ENCODE results near the gene SYCP2L.
"Not testable (repeated sequence)": the region's sequence is repeated elsewhere in the genome, so short reads cannot be mapped to it uniquely, and the experiment has no call there.

Gene SYCP2L

DNA sequence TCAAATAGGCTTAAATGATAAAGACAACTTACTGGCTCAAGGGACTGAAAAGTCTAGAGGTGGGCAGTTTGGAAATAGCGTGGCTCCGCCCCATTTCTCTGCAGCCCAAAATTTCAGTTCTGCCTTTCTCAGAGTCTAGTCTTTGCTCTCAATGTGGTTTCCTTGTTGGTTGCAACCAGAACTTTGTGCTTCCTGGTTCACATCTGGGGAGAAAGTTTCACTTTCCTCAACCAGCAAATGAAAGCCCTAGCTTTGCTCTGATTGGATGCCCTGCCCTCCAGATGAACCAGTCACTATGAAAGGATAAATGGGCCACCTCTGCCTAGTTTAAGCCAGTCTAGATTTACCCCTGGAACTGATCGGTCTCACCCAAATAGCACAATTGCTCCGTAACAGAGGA is 14.9 kb downstream of the SYCP2L start:
- Histone ChIP-seq H3K27ac (ENCODE audit: low read depth, low read length) (no peak overlapping the region), H3K9ac (ENCODE audit: low read depth, low read length) (no peak overlapping the region), H3K4me3 (ENCODE audit: low read depth, low read length) (no peak overlapping the region), H3K27me3 (ENCODE audit: control insufficient read depth, insufficient read depth, low read length) (no peaks in the 10 kb centered on the region), H3K9me3 (ENCODE audit: control insufficient read depth, insufficient read depth, low read length) (no peaks in the 10 kb centered on the region), H3K4me1 (ENCODE audit: control insufficient read depth, insufficient read depth, low read length) (no peaks in the 10 kb centered on the region), H3K36me3 (ENCODE audit: control insufficient read depth, insufficient read depth, low read length) (no peaks in the 10 kb centered on the region)

DNA sequence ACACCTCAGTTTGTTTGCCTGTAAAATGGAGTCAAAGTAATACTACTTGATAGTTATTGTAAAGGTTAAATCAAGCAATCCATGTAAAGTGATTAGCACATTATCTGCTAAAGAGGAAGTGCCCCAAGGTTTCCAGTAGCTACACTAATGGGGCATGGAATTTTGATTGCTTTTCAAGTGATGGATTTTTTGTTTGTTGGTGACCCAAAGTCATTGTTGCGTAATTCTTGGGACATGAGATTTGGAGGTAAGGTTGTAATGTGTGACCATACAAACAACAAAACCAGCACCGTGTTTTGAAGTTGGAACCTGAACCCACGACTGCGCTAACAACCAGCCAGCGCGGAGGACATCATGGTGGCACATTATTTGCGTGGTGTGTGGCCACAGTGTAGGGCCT is 17.2 kb downstream of the SYCP2L start:
- H3K36me3 ChIP-seq (ENCODE audit: control insufficient read depth, insufficient read depth, low read length): no peaks in the 10 kb centered on the region
- H3K4me3 ChIP-seq (ENCODE audit: low read depth, low read length): no peak overlapping the region
- H3K9me3 ChIP-seq (ENCODE audit: control insufficient read depth, insufficient read depth, low read length): no peaks in the 10 kb centered on the region
- no peaks in the 10 kb centered on the region for H3K27me3 ChIP-seq (ENCODE audit: control insufficient read depth, insufficient read depth, low read length)
- H3K9ac ChIP-seq (ENCODE audit: low read depth, low read length): no peak overlapping the region
- H3K4me1 ChIP-seq (ENCODE audit: control insufficient read depth, insufficient read depth, low read length): no peaks in the 10 kb centered on the region
- H3K27ac ChIP-seq (ENCODE audit: low read depth, low read length): no peak overlapping the region

DNA sequence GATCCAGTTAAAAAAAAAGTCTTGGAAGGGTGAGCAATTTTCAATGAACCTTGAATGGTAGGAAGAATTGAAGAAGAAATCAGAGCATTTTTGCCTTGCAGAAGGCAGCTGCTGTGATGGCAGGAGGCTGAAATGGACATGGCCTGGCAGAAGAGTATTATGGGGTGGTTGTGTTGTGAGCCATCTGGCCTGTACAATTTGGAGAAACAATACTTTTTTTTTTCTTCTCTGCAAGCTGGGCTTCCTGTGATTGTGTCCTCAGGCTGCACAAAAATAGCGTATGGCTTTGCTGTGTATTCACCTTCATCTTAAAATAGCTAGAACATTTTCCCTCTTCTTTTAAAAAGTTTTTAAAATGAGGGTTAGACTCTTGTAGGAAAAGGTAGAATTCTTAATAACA is 21.4 kb downstream of the SYCP2L start:
- H3K27me3 ChIP-seq (ENCODE audit: control insufficient read depth, insufficient read depth, low read length): no peaks in the 10 kb centered on the region
- H3K36me3 ChIP-seq (ENCODE audit: control insufficient read depth, insufficient read depth, low read length): no peaks in the 10 kb centered on the region; the same call in 1 of the 2 replicates
- no peak overlapping the region for H3K9ac ChIP-seq (ENCODE audit: low read depth, low read length)
- H3K4me1 ChIP-seq (ENCODE audit: control insufficient read depth, insufficient read depth, low read length): no peaks in the 10 kb centered on the region
- H3K4me3 ChIP-seq (ENCODE audit: low read depth, low read length): no peak overlapping the region
- no peak overlapping the region for H3K27ac ChIP-seq (ENCODE audit: low read depth, low read length)
- H3K9me3 ChIP-seq (ENCODE audit: control insufficient read depth, insufficient read depth, low read length): no peaks in the 10 kb centered on the region

DNA sequence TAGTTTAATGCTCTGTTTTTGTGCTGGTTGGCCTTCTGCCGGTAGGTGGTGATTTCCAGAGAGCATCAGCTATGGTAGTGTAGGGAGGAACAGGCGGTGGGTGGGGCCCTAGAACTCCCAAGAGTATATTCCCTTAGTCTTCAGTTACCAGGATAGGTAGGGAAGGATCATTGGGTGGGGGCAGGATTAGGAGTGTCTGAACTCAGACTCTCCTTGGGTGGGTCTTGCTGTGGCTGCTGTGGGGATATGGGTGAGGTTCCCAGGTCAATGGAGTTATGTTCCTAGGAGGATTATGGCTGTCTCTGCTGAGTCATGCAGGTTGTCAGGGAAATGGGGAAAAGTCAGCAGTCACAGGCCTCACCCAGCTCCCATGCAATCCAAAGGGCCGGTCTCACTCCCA is 32.7 kb downstream of the SYCP2L start:
- not testable (repeated sequence) for H3K9ac ChIP-seq (ENCODE audit: low read depth, low read length); H3K9me3 ChIP-seq (ENCODE audit: control insufficient read depth, insufficient read depth, low read length); H3K4me1 ChIP-seq (ENCODE audit: control insufficient read depth, insufficient read depth, low read length); H3K36me3 ChIP-seq (ENCODE audit: control insufficient read depth, insufficient read depth, low read length); H3K27me3 ChIP-seq (ENCODE audit: control insufficient read depth, insufficient read depth, low read length); H3K4me3 ChIP-seq (ENCODE audit: low read depth, low read length); H3K27ac ChIP-seq (ENCODE audit: low read depth, low read length)

DNA sequence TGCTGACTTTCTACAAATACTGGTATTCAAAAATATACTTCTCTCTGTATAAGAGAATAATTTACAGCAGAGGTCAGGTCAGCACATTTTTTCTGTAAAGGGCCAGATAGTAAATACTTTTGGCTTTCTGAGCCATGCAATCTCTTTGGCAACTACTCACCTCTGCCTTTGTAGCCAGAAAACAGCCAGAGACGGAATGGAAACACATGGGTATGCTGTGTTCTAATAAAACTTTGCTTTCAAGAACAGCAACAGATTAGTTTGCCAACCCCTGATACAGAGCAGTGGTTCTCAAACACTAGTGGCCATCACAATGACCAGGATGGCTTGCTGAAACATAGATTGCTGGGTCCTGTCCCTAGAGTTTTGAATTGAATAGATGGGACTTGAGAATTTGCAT is 46.3 kb downstream of the SYCP2L start:
- no peaks in the 10 kb centered on the region; the same call in 1 of the 2 replicates for H3K9me3 ChIP-seq (ENCODE audit: control insufficient read depth, insufficient read depth, low read length)
- no peak overlapping the region for H3K4me3 ChIP-seq (ENCODE audit: low read depth, low read length)
- H3K36me3 ChIP-seq (ENCODE audit: control insufficient read depth, insufficient read depth, low read length): no peaks in the 10 kb centered on the region; the same call in 1 of the 2 replicates
- no peaks in the 10 kb centered on the region for H3K4me1 ChIP-seq (ENCODE audit: control insufficient read depth, insufficient read depth, low read length)
- no peak overlapping the region for H3K27ac ChIP-seq (ENCODE audit: low read depth, low read length)
- H3K9ac ChIP-seq (ENCODE audit: low read depth, low read length): no peak overlapping the region
- no peaks in the 10 kb centered on the region for H3K27me3 ChIP-seq (ENCODE audit: control insufficient read depth, insufficient read depth, low read length)

DNA sequence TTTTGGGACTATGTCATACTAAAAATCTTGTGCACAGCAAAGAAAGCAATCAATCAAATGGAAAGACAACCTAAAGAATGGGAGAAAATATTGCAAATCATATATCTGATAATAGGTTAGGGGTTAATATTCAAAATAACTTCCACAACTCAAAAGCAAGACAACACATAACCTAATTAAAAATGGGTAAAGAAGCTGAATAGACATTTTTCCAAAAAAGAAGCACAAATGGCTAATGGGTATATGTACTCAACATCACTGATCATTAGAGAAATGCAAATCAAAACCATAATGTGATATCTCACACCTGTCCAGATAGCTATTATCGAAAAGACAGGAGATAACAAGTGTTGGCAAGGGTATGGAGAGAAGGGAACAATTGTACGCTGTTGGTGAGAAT is 53.0 kb downstream of the SYCP2L start:
- H3K4me3 ChIP-seq (ENCODE audit: low read depth, low read length): no peak overlapping the region
- no peaks in the 10 kb centered on the region for H3K27me3 ChIP-seq (ENCODE audit: control insufficient read depth, insufficient read depth, low read length)
- H3K36me3 ChIP-seq (ENCODE audit: control insufficient read depth, insufficient read depth, low read length): no peaks in the 10 kb centered on the region
- no peak overlapping the region for H3K27ac ChIP-seq (ENCODE audit: low read depth, low read length)
- H3K9me3 ChIP-seq (ENCODE audit: control insufficient read depth, insufficient read depth, low read length): no peaks in the 10 kb centered on the region
- H3K9ac ChIP-seq (ENCODE audit: low read depth, low read length): no peak overlapping the region
- H3K4me1 ChIP-seq (ENCODE audit: control insufficient read depth, insufficient read depth, low read length): no peaks in the 10 kb centered on the region

DNA sequence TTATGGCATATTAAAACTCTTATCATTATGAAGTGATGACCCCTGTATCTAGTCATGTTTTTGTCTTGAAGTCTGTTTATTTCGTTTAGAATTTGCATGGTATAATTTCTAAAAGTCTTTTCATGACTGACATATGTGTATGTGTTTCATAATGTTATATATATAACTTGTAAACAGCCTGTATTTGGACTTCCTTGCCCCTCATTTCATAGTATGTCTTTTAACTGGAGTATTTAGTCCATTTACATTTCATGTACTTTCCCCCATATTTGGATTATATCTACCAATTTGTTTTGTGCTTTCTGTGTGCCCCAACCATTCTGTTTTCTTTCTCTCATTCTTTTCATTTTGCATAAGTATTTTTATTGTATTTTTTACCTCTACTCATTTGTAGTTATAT is 59.0 kb downstream of the SYCP2L start:
- H3K4me1 ChIP-seq (ENCODE audit: control insufficient read depth, insufficient read depth, low read length): no peaks in the 10 kb centered on the region
- H3K4me3 ChIP-seq (ENCODE audit: low read depth, low read length): no peak overlapping the region
- H3K27ac ChIP-seq (ENCODE audit: low read depth, low read length): no peak overlapping the region
- H3K9ac ChIP-seq (ENCODE audit: low read depth, low read length): no peak overlapping the region
- H3K36me3 ChIP-seq (ENCODE audit: control insufficient read depth, insufficient read depth, low read length): no peaks in the 10 kb centered on the region
- no peaks in the 10 kb centered on the region for H3K27me3 ChIP-seq (ENCODE audit: control insufficient read depth, insufficient read depth, low read length)
- H3K9me3 ChIP-seq (ENCODE audit: control insufficient read depth, insufficient read depth, low read length): no peaks in the 10 kb centered on the region

DNA sequence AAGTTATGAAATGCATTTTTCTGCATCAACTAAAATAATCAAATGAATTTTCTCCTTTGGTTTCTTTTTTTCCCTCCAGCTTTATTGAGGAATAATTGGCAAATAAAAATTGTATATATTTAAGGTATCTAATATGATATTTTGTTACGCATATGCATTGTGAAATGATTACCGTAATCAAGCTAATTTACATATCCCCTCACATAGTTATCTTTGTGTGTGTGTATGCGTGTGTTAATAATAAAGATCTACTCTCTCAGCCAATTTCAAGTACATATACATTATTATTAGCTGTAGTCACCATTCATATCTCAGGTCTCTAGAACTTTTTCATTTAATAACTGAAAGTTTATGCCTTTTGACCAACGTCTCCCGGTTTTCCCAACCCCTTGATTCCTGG is 61.1 kb downstream of the SYCP2L start:
- Histone ChIP-seq H3K4me3 (ENCODE audit: low read depth, low read length) (no peak overlapping the region), H3K27me3 (ENCODE audit: control insufficient read depth, insufficient read depth, low read length) (no peaks in the 10 kb centered on the region), H3K27ac (ENCODE audit: low read depth, low read length) (no peak overlapping the region), H3K9me3 (ENCODE audit: control insufficient read depth, insufficient read depth, low read length) (no peaks in the 10 kb centered on the region), H3K4me1 (ENCODE audit: control insufficient read depth, insufficient read depth, low read length) (no peaks in the 10 kb centered on the region), H3K36me3 (ENCODE audit: control insufficient read depth, insufficient read depth, low read length) (no peaks in the 10 kb centered on the region), H3K9ac (ENCODE audit: low read depth, low read length) (no peak overlapping the region)

DNA sequence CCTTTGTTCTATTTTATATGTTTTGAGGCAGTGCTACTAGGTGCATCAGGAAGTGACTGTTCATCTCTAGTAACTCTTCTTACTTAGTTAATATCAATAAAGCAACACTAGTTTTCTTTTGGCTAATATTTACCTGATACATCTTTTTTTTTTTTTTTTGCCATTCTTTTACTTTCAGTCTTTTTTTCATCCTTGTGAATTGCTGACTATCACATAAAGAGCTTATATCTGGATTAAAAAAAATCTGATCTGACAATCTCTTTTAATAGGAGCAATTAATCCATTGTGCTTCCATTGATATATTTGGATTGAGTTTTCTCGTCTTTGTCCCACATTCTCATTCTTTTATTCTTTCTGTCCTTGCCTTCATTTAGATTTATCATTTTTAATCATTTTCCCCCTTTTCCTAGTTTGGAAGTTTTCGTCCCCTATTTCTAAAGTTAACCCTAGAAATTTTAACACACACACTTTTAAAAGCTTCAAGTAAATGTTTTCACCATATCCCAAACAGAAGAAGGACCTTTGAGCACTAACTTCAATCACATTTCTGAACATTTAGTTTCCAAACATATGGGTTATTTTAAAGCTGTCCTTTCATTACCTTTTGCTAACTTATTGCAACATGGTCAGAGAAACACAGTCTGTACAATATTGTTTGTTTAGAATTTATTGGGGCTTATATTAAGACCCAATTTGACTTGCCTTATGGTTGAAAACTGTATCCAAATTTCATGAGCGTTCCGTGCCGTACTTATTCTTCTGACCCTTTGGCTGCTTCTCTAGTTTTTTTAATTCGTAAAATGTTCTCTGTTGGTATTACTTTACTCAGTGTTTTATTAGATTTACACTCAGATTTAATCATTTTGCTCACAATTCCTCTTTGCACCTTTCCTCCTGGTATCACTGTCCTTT is 63.0 kb downstream of the SYCP2L start:
- Histone ChIP-seq H3K9ac (ENCODE audit: low read depth, low read length) (no peak overlapping the region), H3K27me3 (ENCODE audit: control insufficient read depth, insufficient read depth, low read length) (no peaks in the 10 kb centered on the region), H3K4me1 (ENCODE audit: control insufficient read depth, insufficient read depth, low read length) (no peaks in the 10 kb centered on the region), H3K36me3 (ENCODE audit: control insufficient read depth, insufficient read depth, low read length) (no peaks in the 10 kb centered on the region), H3K27ac (ENCODE audit: low read depth, low read length) (no peak overlapping the region), H3K4me3 (ENCODE audit: low read depth, low read length) (no peak overlapping the region), H3K9me3 (ENCODE audit: control insufficient read depth, insufficient read depth, low read length) (no peaks in the 10 kb centered on the region)

DNA sequence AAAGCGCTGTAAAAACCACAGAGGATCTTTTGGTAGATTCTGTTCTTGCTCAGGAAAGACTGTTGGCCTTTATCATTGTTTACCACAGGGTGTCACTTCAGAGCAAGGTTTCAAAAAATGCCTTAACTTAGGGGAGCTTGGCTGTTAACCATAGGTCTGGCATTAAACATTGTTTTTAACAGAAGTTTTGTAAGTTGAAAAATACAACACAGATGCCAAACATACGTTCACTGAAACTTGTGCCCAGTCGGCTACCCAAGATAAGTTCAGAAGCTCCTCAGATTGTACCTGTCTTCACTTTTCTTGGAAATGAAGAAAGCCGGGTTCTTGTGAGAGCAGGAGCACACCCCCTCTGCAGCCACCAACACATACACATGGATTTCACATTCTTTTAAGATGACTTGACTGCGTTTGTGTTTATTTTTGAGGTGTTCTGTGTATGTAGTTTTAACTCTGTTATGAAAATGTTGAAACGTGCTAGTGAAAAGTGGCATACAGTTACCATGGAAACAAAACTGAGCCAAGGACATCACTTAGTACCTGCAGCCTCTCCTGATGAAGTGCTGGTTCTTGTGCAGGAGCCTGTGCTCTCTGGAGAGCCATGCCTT is 64.9 kb downstream of the SYCP2L start:
- Histone ChIP-seq H3K4me3 (ENCODE audit: low read depth, low read length) (no peak overlapping the region), H3K4me1 (ENCODE audit: control insufficient read depth, insufficient read depth, low read length) (no peaks in the 10 kb centered on the region)

DNA sequence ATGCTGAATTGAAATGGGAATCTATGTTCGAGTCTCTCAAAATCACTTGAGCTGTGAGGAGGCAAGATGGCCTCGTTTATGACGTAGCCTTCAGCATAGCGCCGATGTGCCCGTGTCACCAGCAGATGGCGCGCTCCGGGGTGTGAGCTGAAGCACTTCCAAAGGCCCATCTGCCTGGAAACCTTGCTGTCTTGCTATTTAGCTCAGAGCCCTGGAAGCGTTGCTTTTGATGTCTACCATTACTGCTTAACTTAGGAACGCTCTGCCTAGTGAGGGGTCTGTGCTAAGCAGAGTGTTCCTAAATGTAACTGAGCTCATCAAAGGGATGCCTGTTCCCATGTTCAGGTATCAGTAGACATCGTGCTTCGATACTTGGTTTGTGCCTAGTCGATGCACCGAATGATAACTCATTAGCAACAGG is 67.7 kb downstream of the SYCP2L start:
- Histone ChIP-seq H3K36me3 (ENCODE audit: control insufficient read depth, insufficient read depth, low read length) (no peaks in the 10 kb centered on the region), H3K27me3 (ENCODE audit: control insufficient read depth, insufficient read depth, low read length) (peaks cover 8% of the 10 kb centered on the region), H3K4me1 (ENCODE audit: control insufficient read depth, insufficient read depth, low read length) (no peaks in the 10 kb centered on the region), H3K9ac (ENCODE audit: low read depth, low read length) (no peak overlapping the region), H3K9me3 (ENCODE audit: control insufficient read depth, insufficient read depth, low read length) (no peaks in the 10 kb centered on the region), H3K27ac (ENCODE audit: low read depth, low read length) (no peak overlapping the region), H3K4me3 (ENCODE audit: low read depth, low read length) (no peak overlapping the region)

More for the DNA sequence above, 64.9 kb downstream of the SYCP2L start:
- Histone ChIP-seq H3K27ac (ENCODE audit: low read depth, low read length) (no peak overlapping the region), H3K36me3 (ENCODE audit: control insufficient read depth, insufficient read depth, low read length) (no peaks in the 10 kb centered on the region), H3K9ac (ENCODE audit: low read depth, low read length) (no peak overlapping the region), H3K9me3 (ENCODE audit: control insufficient read depth, insufficient read depth, low read length) (no peaks in the 10 kb centered on the region), H3K27me3 (ENCODE audit: control insufficient read depth, insufficient read depth, low read length) (no peaks in the 10 kb centered on the region)

Data from HUES48 (cell line).